ENCODE measurements around the gene WWC1.

DNA sequence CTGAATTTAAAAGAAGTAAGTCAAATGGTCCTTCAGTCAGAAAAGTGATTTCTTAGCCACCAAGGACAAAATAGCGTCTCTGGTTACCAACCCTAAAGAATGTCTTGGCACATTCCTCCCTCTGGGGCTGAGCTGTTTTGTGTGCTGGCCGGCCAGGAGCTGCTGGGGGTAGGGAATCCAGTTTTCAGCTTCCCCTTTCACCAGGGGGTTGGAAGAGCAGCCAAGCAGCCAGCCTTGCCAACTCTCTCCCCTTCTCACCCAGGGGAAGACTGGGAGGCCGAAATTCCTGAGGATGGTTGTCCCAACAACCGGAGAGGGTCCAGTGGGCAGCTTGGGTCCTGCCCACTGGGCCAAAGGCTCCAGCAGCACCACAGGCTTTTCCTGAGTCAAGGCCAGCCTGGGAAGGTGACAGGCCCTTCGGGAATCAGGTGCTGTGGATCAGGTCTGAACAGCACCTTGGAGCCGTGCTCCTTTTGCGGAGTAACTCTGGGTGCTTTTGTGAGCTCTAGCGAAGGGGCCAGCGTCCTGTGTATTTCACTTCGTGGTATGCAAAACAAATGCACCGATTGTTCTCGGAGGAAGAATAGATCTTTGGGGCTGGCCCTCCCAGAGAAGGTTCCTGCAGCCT, 4.2 kb downstream of the WWC1 start:
- TF ChIP-seq, protein P1, sequence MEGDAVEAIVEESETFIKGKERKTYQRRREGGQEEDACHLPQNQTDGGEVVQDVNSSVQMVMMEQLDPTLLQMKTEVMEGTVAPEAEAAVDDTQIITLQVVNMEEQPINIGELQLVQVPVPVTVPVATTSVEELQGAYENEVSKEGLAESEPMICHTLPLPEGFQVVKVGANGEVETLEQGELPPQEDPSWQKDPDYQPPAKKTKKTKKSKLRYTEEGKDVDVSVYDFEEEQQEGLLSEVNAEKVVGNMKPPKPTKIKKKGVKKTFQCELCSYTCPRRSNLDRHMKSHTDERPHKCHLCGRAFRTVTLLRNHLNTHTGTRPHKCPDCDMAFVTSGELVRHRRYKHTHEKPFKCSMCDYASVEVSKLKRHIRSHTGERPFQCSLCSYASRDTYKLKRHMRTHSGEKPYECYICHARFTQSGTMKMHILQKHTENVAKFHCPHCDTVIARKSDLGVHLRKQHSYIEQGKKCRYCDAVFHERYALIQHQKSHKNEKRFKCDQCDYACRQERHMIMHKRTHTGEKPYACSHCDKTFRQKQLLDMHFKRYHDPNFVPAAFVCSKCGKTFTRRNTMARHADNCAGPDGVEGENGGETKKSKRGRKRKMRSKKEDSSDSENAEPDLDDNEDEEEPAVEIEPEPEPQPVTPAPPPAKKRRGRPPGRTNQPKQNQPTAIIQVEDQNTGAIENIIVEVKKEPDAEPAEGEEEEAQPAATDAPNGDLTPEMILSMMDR (IDR thresholded peaks at IDR 0.05; ENCODE audit: low read length) = no peak
- no peak for TF ChIP-seq EZH2 (IDR thresholded peaks at IDR 0.05; ENCODE audit: borderline replicate concordance, low read length)
